ENCODE measurements around the gene IVNS1ABP.

- TF ChIP-seq REST (IDR thresholded peaks at IDR 0.05; ENCODE audit: insufficient replicate concordance, low read depth) (no peak), POLR2AphosphoS5 (IDR thresholded peaks at IDR 0.05; ENCODE audit: low read depth) (no peak), CTCF (IDR thresholded peaks at IDR 0.05; ENCODE audit: insufficient read depth, low read length) (no peak)
Observed at GRCh38 chr1:185280589-185280988, 36.5 kb downstream of the IVNS1ABP start.
